ENCODE data around the gene SPTBN4. TPM values are rescaled to one million over a fixed set of nuclear protein-coding genes. Genes with fewer than 3 reads are reported as not detected.
"Not testable (repeated sequence)": the region's sequence is repeated elsewhere in the genome, so short reads cannot be mapped to it uniquely, and the experiment has no call there.

Gene SPTBN4
- total and polyA plus RNA-seq, 10 of the 15 experiments (the other 5 are each of a cell fraction or from before 2014, with no cell fraction given): 0.04 to 1.1 (median 0.34) TPM; not detected in 1

GRCh38 chr19:40521900-40522299 is 55.1 kb downstream of the SPTBN4 start:
- TF ChIP-seq BHLHE40 (IDR thresholded peaks at IDR 0.05; ENCODE audit: borderline replicate concordance in 1 of 2, low read depth in 2 of 2, low read length in 1 of 2): peak in 1 of 2 experiments; percentile 16; a peak in 1 of 4 replicates
- ChIA-PET RAD21 (ENCODE audit: unreplicated experiment) (interaction anchor here (1.0 to 1.7 kb wide), 4 partner anchors 57 to 223 kb away, joined by 3 to 12 read pairs (median 6); partner anchors contain the start of gene BLVRB), SMC1A (ENCODE audit: uncharacterized antibody, unreplicated experiment) (interaction anchor here (0.5 to 1.8 kb wide), 3 partner anchors 58 to 217 kb away, joined by 3 to 8 read pairs (median 7); partner anchors contain the start of gene SERTAD1), CTCF (interaction anchor here (0.6 to 2.2 kb wide), 8 partner anchors 18 to 1231 kb away, joined by 3 to 8 read pairs (median 4); partner anchors contain the start of gene BLVRB)
- FAIRE-seq; DNase-seq (ENCODE audit: low read depth, low spot score); H3K4me1 ChIP-seq (ENCODE audit: control insufficient read depth, insufficient read depth, low read length); H4K20me1 ChIP-seq (ENCODE audit: control insufficient read depth, insufficient read depth); H3K9ac ChIP-seq (ENCODE audit: control insufficient read depth, insufficient read depth, low read length); in situ Hi-C loops (cut with MboI); BruUV-seq (replicated peaks); H3K9me3 ChIP-seq (replicated peaks; ENCODE audit: control insufficient read depth, insufficient read depth, low read length); H3K36me3 ChIP-seq (ENCODE audit: control insufficient read depth in 2 of 2, insufficient read depth in 2 of 2, low read length in 1 of 2); POLR2A ChIA-PET; H3K27me3 ChIP-seq (replicated peaks in 1 of 2; ENCODE audit: control insufficient read depth in 2 of 2, insufficient read depth in 2 of 2, low read length in 1 of 2); H3K27ac ChIP-seq (ENCODE audit: control insufficient read depth, insufficient read depth); H2AFZ ChIP-seq (ENCODE audit: control insufficient read depth, low read depth, low read length); H3K4me3 ChIP-seq; ATAC-seq; H3K4me2 ChIP-seq (ENCODE audit: control insufficient read depth, insufficient read depth); H3K79me2 ChIP-seq (ENCODE audit: control insufficient read depth, insufficient read depth, low read length): not testable (repeated sequence)
- WGBS (ENCODE audit: insufficient coverage, insufficient replicate concordance, low lambda C conversion rate, missing lambda C conversion rate): 15% methylated on average over 6 of the region's 6 CpGs
- intact Hi-C loops (cut with micrococcal nuclease; ENCODE audit: unreplicated experiment): loop anchor here (5.0 kb wide), 1 partner anchor 215 kb away; no protein-coding TSS in a partner anchor

DNA sequence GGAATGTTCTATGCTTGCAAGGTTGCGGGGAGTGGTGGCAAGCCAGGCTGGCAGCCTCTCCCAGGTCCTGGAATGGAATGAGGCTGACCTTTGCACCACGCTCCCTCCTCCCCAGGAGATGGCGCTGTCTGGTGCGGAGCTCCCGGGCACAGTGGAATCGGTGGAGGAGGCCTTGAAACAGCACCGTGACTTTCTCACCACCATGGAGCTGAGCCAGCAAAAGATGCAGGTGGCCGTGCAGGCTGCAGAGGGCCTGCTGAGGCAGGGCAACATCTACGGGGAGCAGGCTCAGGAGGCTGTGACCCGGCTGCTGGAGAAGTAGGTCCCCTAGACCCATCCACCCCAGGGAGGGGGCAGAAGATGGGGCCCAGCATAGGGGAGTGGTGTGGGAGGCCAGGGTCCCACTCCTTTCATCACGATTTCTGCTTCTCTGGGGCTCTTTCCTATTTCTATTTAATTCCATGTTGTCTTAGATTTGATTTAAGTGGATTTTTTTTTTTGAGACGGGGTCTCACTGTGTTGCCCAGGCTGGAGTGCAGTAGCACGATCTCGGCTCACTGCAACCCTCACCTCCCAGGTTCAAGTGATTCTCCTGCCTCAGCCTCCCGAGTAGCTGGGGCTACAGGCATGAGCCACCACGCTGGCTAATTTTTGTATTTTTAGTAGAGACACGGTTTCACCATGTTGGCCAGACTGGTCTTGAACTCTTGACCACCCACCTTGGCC is 56.7 kb downstream of the SPTBN4 start:
- ChIA-PET SMC1A (ENCODE audit: uncharacterized antibody, unreplicated experiment) (interaction anchor here (1.3 kb wide), 1 partner anchor 111 kb away, joined by 3 read pairs; no protein-coding TSS in a partner anchor), CTCF (interaction anchor here (0.8 to 2.2 kb wide), 7 partner anchors 9 to 218 kb away, joined by 3 to 13 read pairs (median 5); partner anchors contain the start of gene BLVRB), RAD21 (ENCODE audit: unreplicated experiment) (interaction anchor here (0.6 to 2.2 kb wide), 7 partner anchors 47 to 621 kb away, joined by 3 to 7 read pairs (median 5); partner anchors contain the start of gene BLVRB), POLR2A (no interaction called here)
- no peaks in the 10 kb centered on the region for H3K9me3 ChIP-seq (replicated peaks; ENCODE audit: control insufficient read depth, insufficient read depth, low read length)
- ATAC-seq (peak; percentile 91), FAIRE-seq (no peak), DNase-seq (ENCODE audit: low read depth, low spot score) (no peak)
- H3K9ac ChIP-seq (ENCODE audit: control insufficient read depth, insufficient read depth, low read length): no peak overlapping the region
- no peaks in the 10 kb centered on the region; a peak in 1 of 4 replicates for H3K27me3 ChIP-seq (replicated peaks in 1 of 2; ENCODE audit: control insufficient read depth in 2 of 2, insufficient read depth in 2 of 2, low read length in 1 of 2)
- H3K36me3 ChIP-seq (ENCODE audit: control insufficient read depth in 2 of 2, insufficient read depth in 2 of 2, low read length in 1 of 2): no peaks in the 10 kb centered on the region
- 18% methylated on average over 17 of the region's 17 CpGs for WGBS (ENCODE audit: insufficient coverage, insufficient replicate concordance, low lambda C conversion rate, missing lambda C conversion rate)
- intact Hi-C loops (cut with micrococcal nuclease; ENCODE audit: unreplicated experiment) (loop anchor here (5.0 kb wide), 1 partner anchor 216 kb away; no protein-coding TSS in a partner anchor), in situ Hi-C loops (cut with MboI) (no loop called here)
- H3K4me2 ChIP-seq (ENCODE audit: control insufficient read depth, insufficient read depth): no peak overlapping the region
- no peak overlapping the region for H3K27ac ChIP-seq (ENCODE audit: control insufficient read depth, insufficient read depth)
- H4K20me1 ChIP-seq (ENCODE audit: control insufficient read depth, insufficient read depth): no peaks in the 10 kb centered on the region
- H3K79me2 ChIP-seq (ENCODE audit: control insufficient read depth, insufficient read depth, low read length): no peaks in the 10 kb centered on the region
- BruUV-seq (replicated peaks): no TSS peak
- no peaks in the 10 kb centered on the region for H3K4me1 ChIP-seq (ENCODE audit: control insufficient read depth, insufficient read depth, low read length)
- H3K4me3 ChIP-seq: no peak overlapping the region
- no peak overlapping the region for H2AFZ ChIP-seq (ENCODE audit: control insufficient read depth, low read depth, low read length)
- TF ChIP-seq, protein P1, sequence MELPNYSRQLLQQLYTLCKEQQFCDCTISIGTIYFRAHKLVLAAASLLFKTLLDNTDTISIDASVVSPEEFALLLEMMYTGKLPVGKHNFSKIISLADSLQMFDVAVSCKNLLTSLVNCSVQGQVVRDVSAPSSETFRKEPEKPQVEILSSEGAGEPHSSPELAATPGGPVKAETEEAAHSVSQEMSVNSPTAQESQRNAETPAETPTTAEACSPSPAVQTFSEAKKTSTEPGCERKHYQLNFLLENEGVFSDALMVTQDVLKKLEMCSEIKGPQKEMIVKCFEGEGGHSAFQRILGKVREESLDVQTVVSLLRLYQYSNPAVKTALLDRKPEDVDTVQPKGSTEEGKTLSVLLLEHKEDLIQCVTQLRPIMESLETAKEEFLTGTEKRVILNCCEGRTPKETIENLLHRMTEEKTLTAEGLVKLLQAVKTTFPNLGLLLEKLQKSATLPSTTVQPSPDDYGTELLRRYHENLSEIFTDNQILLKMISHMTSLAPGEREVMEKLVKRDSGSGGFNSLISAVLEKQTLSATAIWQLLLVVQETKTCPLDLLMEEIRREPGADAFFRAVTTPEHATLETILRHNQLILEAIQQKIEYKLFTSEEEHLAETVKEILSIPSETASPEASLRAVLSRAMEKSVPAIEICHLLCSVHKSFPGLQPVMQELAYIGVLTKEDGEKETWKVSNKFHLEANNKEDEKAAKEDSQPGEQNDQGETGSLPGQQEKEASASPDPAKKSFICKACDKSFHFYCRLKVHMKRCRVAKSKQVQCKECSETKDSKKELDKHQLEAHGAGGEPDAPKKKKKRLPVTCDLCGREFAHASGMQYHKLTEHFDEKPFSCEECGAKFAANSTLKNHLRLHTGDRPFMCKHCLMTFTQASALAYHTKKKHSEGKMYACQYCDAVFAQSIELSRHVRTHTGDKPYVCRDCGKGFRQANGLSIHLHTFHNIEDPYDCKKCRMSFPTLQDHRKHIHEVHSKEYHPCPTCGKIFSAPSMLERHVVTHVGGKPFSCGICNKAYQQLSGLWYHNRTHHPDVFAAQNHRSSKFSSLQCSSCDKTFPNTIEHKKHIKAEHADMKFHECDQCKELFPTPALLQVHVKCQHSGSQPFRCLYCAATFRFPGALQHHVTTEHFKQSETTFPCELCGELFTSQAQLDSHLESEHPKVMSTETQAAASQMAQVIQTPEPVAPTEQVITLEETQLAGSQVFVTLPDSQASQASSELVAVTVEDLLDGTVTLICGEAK (IDR thresholded peaks at IDR 0.05; ENCODE audit: borderline replicate concordance): no peak
- peak; percentile 51; the same call in 1 of the 2 replicates for TF ChIP-seq SMC3 (IDR thresholded peaks at IDR 0.05; ENCODE audit: borderline replicate concordance, low read length)
- peak; percentile 55 for TF ChIP-seq RAD21 (IDR thresholded peaks at IDR 0.05; ENCODE audit: insufficient read depth, low read depth, low read length)
- TF ChIP-seq CTCF (IDR thresholded peaks at IDR 0.05 in 2 of 3, conservative IDR thresholded peaks at IDR 0.05 in 1 of 3; ENCODE audit: control insufficient read depth in 2 of 3, extremely low read depth in 1 of 3, insufficient read depth in 1 of 3, low read depth in 3 of 3, low read length in 3 of 3): peak; percentile 70 to 72 (median 70)
- TF ChIP-seq RBBP5 (conservative IDR thresholded peaks at IDR 0.05): no peak
- no peak for TF ChIP-seq ZNF217 (IDR thresholded peaks at IDR 0.05)
- 0 out of 2 replicates have a peak, but pooled peaks have one; percentile 31 for TF ChIP-seq RB1 (IDR thresholded peaks at IDR 0.05; ENCODE audit: borderline replicate concordance)
